Fibroblast of lung (primary cell): Measurements from ENCODE around the gene SLC25A30.
"Not testable (repeated sequence)": the region's sequence is repeated elsewhere in the genome, so short reads cannot be mapped to it uniquely, and the experiment has no call there.

Source experiments
- CTCF ChIP-seq, 2 donors: IDR thresholded peaks in 1 of 2; conservative IDR thresholded peaks in 1 of 2; 1 replicate in 1 of 2; 2 replicates in 1 of 2; pipeline ENCODE4 v1.5.1; 2011 to 2012; ENCODE audit warnings: low read length in 2 of 2, control low read depth in 1 of 2, inconsistent platforms in 1 of 2, low read depth in 1 of 2, mild to moderate bottlenecking in 1 of 2
- EZH2 ChIP-seq: IDR thresholded peaks from 2 replicates; pipeline ENCODE4 v1.5.1; 2012; ENCODE audit warnings: low read length, control low read depth, mild to moderate bottlenecking; ENCODE audit errors: missing control alignments

DNA sequence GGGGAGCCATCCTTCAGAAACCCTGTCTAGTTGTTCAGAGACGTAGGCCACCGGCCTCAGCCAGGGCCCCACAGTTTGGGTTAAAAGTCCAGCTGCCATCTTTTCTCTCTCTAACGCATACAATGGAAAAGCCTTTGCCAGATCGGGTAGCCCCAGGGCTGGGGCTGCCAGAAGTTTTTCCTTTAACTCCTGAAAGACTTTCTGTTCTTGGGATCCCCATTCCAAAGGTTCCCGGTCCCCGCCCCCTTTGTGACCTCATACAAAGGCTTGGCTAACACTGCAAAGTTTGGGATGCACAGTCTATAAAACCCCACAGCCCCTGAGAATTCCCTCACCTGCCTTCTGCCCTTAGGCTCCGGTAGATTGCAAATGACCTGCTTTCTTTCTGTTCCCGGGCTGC is 35.4 kb downstream of the SLC25A30 start:
- TF ChIP-seq CTCF (conservative IDR thresholded peaks at IDR 0.05 in 1 of 2, IDR thresholded peaks at IDR 0.05 in 1 of 2; ENCODE audit: low read depth in 1 of 2, low read length in 2 of 2); EZH2: not testable (repeated sequence)
